GM18870 (cell line): ENCODE measurements around the gene ACBD3.

ENCODE experiments used
- ATAC-seq: cut with Tn5 transposase; IDR thresholded peaks from one replicate; pipeline ENCODE4 v1.9.1; 2021; ENCODE audit warnings: moderate library complexity; ENCODE audit not compliant: unreplicated experiment

Gene ACBD3

GRCh38 chr1:226135059-226135651, 51.4 kb downstream of the ACBD3 start:
- no peak for ATAC-seq

GRCh38 chr1:226134170-226135058, 52.1 kb downstream of the ACBD3 start:
- no peak for ATAC-seq

- ATAC-seq = no peak
Observed at GRCh38 chr1:226133504-226134123, 52.9 kb downstream of the ACBD3 start.

DNA sequence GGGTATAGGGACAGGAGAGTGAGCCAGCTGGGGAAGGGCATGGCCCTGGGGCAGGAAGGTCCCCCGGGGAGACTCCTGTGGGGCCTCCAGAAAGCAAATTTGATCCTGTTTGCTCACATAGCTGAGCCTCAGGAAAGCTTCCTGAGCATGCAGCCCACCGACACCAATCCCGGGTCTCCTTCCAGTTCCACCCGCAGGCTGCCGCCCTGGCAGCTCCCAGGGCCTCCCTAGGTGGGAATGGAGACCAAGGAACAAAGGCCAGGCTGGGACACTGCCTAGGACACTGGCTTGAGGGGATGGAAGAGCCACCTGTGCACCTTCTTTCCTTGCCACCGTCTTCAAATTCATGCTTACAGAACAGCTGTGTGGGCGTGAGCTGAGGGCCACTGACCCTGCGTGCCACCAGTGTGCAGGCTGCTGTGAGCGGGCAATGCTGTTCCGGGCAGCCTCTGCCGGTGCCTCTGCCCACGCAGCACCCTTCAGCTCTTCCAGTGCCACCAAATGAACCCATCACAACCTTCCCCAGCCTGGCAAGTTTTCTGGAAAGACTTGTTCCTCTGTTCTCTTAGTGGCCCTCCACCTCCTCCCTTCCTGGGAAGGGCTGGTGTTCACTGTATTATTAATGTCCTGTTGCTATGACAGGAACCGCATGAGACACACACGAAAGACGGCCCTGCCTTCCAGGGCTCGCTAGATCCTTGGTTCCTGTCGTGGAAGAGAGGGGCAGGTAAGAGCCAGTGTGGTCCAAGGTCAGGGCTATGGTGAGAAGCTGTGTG, 53.6 kb downstream of the ACBD3 start:
- ATAC-seq = no peak

DNA sequence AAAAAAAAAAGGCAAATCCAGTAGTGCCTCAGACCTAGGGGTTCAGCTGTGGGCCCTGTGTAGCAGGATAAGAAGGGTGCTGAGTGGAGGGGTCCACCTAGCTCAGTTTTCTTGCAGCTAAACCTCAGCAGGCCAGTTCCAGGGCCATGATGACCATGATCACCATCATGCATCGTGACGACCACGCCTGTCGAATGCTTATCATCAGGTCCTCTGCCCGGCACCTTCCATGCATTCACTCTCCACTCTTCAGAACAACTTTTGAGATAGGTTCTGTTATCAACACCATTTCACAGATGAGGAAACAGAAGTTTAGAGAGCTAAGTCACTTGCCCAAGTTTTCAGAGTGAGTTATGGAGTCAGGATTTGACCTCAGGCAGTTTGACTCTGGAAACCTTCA, 54.9 kb downstream of the ACBD3 start:
- no peak for ATAC-seq

- ATAC-seq = no peak
Observed at GRCh38 chr1:226129230-226129629, 57.3 kb downstream of the ACBD3 start.

GRCh38 chr1:226128487-226129075, 58.0 kb downstream of the ACBD3 start:
- no peak for ATAC-seq

- ATAC-seq = no peak
Observed at GRCh38 chr1:226126824-226127569, 59.5 kb downstream of the ACBD3 start.

- ATAC-seq = no peak
Observed at GRCh38 chr1:226125831-226126230, 60.7 kb downstream of the ACBD3 start.

GRCh38 chr1:226125097-226125630, 61.4 kb downstream of the ACBD3 start:
- peak; percentile 23 for ATAC-seq

DNA sequence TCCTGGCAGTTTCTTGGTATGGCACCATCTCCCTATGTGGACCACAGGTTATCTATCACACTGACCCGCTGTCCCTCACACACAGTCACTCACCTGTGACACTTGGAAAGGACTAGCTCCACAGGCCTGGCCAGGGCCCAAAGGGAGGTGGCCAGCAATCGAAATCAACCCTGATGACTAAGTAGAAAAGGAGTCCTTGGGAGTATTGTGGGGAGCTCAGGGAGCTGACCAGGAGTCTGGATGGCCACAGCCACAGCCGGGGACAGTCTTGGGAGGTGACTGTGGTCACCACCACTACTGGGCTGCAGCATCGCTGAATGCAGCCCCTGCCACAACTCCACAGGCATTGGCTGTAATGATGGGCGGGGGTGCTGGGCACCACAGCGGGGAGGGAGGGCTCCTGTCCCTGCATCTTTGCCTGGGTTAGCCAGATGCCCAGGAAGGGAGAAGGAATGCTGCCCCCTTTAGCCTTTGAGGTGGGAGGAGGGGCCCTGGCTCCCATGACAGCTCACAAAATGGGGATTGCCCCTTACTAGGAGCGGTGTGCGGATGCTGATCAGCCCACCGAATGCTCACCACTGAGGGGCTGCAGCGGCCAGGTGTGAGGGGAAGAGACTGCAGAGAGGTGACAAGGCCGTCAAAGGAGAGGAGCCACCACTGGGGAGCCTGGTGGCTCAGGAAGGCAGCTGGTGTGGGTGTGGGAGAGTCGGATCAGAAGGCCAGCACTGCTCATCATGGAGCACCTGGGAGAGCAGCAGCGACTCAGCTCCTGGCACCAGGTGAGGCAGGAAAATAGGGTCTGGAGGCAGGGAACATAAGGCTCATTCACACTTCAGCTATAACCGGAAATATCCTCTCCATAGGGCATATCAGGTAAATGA, 62.7 kb downstream of the ACBD3 start:
- no peak for ATAC-seq

GRCh38 chr1:226123212-226123560, 63.4 kb downstream of the ACBD3 start:
- no peak for ATAC-seq

GRCh38 chr1:226121587-226122400, 64.7 kb downstream of the ACBD3 start:
- peak; percentile 34 for ATAC-seq

DNA sequence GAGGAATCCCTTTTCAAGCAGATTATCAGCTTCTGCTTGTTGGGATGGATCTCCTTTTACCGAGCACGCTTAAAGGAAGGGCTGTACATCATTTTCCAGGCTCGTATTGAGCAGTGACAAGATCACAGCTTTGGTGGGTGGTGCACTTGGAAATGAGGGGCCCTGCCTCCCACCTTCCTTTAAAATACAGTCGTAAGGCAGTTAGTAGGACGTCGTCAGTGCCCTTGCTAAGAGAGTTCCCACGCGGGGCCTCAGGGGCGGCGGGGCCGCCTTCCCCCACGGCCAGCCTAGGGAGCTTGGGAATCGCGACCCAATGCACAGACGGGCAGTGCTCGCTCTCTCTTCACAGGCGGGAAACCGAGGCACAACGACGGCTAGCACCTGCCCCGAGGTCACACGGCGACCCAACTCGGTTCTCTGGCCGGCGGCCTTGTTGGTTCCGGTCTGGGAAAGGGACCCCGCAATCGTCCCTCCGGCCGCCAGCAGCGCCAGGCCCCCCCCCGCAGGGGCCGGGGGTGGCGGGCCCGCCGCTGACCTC, 65.4 kb downstream of the ACBD3 start:
- ATAC-seq = no peak

DNA sequence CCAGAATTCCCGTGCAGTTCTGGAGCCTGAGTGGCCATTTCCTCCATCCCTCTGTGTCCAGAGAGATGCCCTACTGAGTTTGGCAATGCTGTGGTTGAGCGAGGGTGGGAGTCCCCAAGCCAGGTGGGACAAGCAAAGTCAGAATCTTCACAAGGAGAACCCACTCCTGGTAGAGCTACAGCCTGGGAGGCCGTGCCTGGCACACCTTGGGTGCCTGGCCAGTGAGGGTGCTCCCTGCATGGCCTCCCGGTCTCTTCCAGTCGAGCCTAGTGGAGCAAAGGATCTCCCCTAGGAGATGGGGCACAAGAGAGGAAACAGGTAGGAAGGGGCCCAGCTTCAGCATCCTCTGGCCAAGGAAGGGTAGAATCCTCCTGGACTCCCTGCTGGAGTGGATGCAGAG, 66.1 kb downstream of the ACBD3 start:
- no peak for ATAC-seq

GRCh38 chr1:226119169-226119568, 67.4 kb downstream of the ACBD3 start:
- ATAC-seq = no peak

- ATAC-seq = no peak
Observed at GRCh38 chr1:226118357-226118756, 68.2 kb downstream of the ACBD3 start.

GRCh38 chr1:226117330-226117729, 69.2 kb downstream of the ACBD3 start:
- no peak for ATAC-seq
